GM23248 (cell line): ENCODE results near the gene SIK3.

Source experiments
- EZH2 ChIP-seq: fragments of 200-600 bp; sonication (generic); IDR thresholded peaks from 2 replicates; pipeline ENCODE4 v1.6.1; 2018; ENCODE audit warnings: antibody characterized with exemption, mild to moderate bottlenecking; ENCODE audit not compliant: insufficient read depth, poor library complexity, severe bottlenecking
- EZH2phosphoT487 ChIP-seq: fragments of 200-600 bp; sonication (generic); IDR thresholded peaks from 2 replicates; pipeline ENCODE4 v1.6.1; 2018; ENCODE audit warnings: antibody characterized with exemption, moderate library complexity, mild to moderate bottlenecking, low read depth; ENCODE audit not compliant: insufficient read depth

DNA sequence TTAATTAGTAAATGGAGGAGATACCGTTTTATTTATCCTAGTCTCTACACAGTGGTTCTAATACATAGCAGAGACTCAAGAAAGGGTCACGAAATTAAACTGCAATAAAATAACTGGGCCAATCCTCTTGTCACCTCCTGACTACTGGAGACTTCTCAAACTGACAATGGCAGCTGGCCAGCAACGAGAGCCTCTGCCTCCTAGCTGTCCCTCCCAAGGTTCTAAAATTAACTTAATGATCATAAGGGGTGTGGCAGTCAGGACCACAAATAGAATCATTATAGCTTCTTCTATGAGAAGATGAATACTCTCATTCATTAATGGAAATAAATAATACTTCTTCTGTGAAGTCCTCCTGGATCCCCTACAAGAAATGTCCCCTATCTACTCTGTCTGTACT is 197.0 kb downstream of the SIK3 start:
- TF ChIP-seq EZH2 (no peak), EZH2phosphoT487 (no peak)
